HG03354 (cell line): ENCODE measurements around the gene TCF12.

Experiments used
- ATAC-seq: cut with Tn5 transposase; IDR thresholded peaks from one replicate; pipeline ENCODE4 v1.9.1; 2021; ENCODE audit warnings: mild to moderate bottlenecking; ENCODE audit not compliant: unreplicated experiment, poor library complexity, severe bottlenecking

Gene TCF12

GRCh38 chr15:57255751-57256341 lies 337.4 kb downstream of the TCF12 start:
- ATAC-seq: no peak

- no peak for ATAC-seq
Observed at GRCh38 chr15:57256939-57257338, 338.5 kb downstream of the TCF12 start.

- ATAC-seq: no peak
Observed at GRCh38 chr15:57259568-57260040, 341.2 kb downstream of the TCF12 start.

GRCh38 chr15:57263520-57263919 lies 345.1 kb downstream of the TCF12 start:
- ATAC-seq: no peak

GRCh38 chr15:57272771-57273357 lies 354.4 kb downstream of the TCF12 start:
- no peak for ATAC-seq

- ATAC-seq: no peak
Observed at GRCh38 chr15:57273402-57273801, 355.0 kb downstream of the TCF12 start.

GRCh38 chr15:57278439-57278838 lies 360.0 kb downstream of the TCF12 start:
- no peak for ATAC-seq

GRCh38 chr15:57280464-57280863 lies 362.0 kb downstream of the TCF12 start:
- ATAC-seq: no peak

GRCh38 chr15:57281321-57281720 lies 362.9 kb downstream of the TCF12 start:
- ATAC-seq: peak; percentile 47

- no peak for ATAC-seq
Observed at GRCh38 chr15:57282686-57283085, 364.2 kb downstream of the TCF12 start.

GRCh38 chr15:57283774-57284503 lies 365.5 kb downstream of the TCF12 start:
- ATAC-seq: peak; percentile 21

- ATAC-seq: peak; percentile 63
Observed at GRCh38 chr15:57284535-57284934, 366.1 kb downstream of the TCF12 start.

GRCh38 chr15:57285386-57285785 lies 366.9 kb downstream of the TCF12 start:
- peak; percentile 58 for ATAC-seq

GRCh38 chr15:57286446-57287122 lies 368.1 kb downstream of the TCF12 start:
- ATAC-seq: no peak

- ATAC-seq: no peak
Observed at GRCh38 chr15:57287123-57287521, 368.7 kb downstream of the TCF12 start.

- ATAC-seq: no peak
Observed at GRCh38 chr15:57288926-57289580, 370.6 kb downstream of the TCF12 start.

- no peak for ATAC-seq
Observed at GRCh38 chr15:57290187-57290586, 371.7 kb downstream of the TCF12 start.

GRCh38 chr15:57290826-57291225 lies 372.4 kb downstream of the TCF12 start:
- no peak for ATAC-seq

- no peak for ATAC-seq
Observed at GRCh38 chr15:57296473-57297162, 378.2 kb downstream of the TCF12 start.
